GM12891 (cell line): ENCODE results near the gene CYBA.

Experiments used
- DNase-seq: peaks from one replicate; pipeline ENCODE4 v3.0.0; 2011; ENCODE audit warnings: low spot score; ENCODE audit not compliant: insufficient read length
- FAIRE-seq: peaks from 2 replicates; lab custom pipeline; 2011; peaks lifted over from hg19 to GRCh38; lab: Jason Lieb, UNC
- PAX5 ChIP-seq: IDR thresholded peaks from 2 replicates; pipeline ENCODE4 v1.6.1; 2011; ENCODE audit warnings: low read length, moderate library complexity, mild to moderate bottlenecking; ENCODE audit not compliant: insufficient read depth, severe bottlenecking
- POLR2A ChIP-seq: IDR thresholded peaks from 2 replicates; pipeline ENCODE4 v1.6.1; 2011; ENCODE audit warnings: low read depth, low read length, control low read depth
- POLR2AphosphoS5 ChIP-seq: IDR thresholded peaks from 2 replicates; pipeline ENCODE4 v1.6.1; 2011; ENCODE audit warnings: low read depth, low read length, control low read depth
- POU2F2 ChIP-seq: IDR thresholded peaks from 2 replicates; pipeline ENCODE4 v1.6.1; 2011; ENCODE audit warnings: low read depth, mild to moderate bottlenecking, control low read depth, low read length, moderate library complexity
- SPI1 ChIP-seq: IDR thresholded peaks from 2 replicates; pipeline ENCODE4 v1.6.1; 2011; ENCODE audit warnings: low read depth, low read length, control low read depth
- TAF1 ChIP-seq: IDR thresholded peaks from 2 replicates; pipeline ENCODE4 v1.6.1; 2011; ENCODE audit warnings: low read depth, low read length, control low read depth

Gene CYBA

DNA sequence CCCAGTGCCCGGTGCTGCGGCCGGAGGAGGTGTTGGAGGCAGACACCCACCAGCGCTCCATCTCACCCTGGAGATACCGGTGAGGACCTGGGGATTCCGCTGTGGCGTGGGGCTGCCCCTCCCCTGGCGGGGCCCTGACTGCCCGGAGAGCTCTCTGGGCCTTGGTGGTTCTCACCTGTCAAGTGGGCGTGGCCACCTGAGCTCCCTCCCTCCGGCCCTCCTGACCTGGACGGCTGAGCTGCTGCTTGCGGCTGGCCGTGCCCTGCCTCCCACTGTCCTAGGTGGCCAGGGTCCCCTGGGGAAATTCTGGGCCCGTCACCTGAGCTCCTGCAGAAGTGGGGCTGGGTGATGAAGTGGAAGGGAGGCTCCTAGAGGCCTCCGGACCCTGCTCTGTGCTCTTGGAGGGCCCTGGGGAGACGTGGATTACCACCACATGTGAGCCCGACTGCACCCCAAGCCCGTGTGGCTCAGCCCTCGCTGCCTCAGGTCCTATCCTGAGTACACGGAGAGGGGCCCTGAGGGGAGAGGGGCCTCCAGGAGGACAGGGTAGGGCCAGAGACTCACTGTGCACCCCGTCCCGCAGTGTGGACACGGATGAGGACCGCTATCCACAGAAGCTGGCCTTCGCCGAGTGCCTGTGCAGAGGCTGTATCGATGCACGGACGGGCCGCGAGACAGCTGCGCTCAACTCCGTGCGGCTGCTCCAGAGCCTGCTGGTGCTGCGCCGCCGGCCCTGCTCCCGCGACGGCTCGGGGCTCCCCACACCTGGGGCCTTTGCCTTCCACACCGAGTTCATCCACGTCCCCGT lies 11.4 kb downstream of the CYBA start:
- TF ChIP-seq POLR2A, result no peak
- no peak for TF ChIP-seq PAX5
- TF ChIP-seq TAF1, result no peak
- no peak for TF ChIP-seq SPI1
- TF ChIP-seq POLR2AphosphoS5, result no peak
- TF ChIP-seq POU2F2, result no peak
- DNase-seq, result no peak
- peak; percentile 43 for FAIRE-seq

GRCh38 chr16:88638323-88639230 lies 12.3 kb downstream of the CYBA start, which contains the start of gene IL17C:
IL17C (plus strand) TSS chr16:88638572; CDS start chr16:88638642, 70 bp downstream.
- TF ChIP-seq PAX5 (no peak), POLR2AphosphoS5 (no peak), TAF1 (no peak), SPI1 (0 out of 2 replicates have a peak, but pooled peaks have one; percentile 4), POLR2A (no peak), POU2F2 (no peak)
- DNase-seq (no peak), FAIRE-seq (no peak)

GRCh38 chr16:88636488-88637265 lies 14.2 kb downstream of the CYBA start:
- DNase-seq (no peak), FAIRE-seq (no peak)
- TF ChIP-seq POU2F2 (no peak), PAX5 (no peak)

GRCh38 chr16:88635671-88636319 lies 15.1 kb downstream of the CYBA start:
- TF ChIP-seq POLR2AphosphoS5, result no peak
- no peak for TF ChIP-seq POLR2A
- no peak for TF ChIP-seq POU2F2
- TF ChIP-seq SPI1, result no peak
- TF ChIP-seq TAF1, result no peak
- TF ChIP-seq PAX5, result no peak
- DNase-seq (no peak), FAIRE-seq (no peak)

- no peak for FAIRE-seq
- TF ChIP-seq POU2F2, result no peak
- no peak for TF ChIP-seq SPI1
- no peak for TF ChIP-seq PAX5
- TF ChIP-seq TAF1, result no peak
- TF ChIP-seq POLR2AphosphoS5, result no peak
- TF ChIP-seq POLR2A, result no peak
- no peak for DNase-seq
Measured at GRCh38 chr16:88634994-88635670, 15.7 kb downstream of the CYBA start.

- FAIRE-seq (peak; percentile 95), DNase-seq (peak; percentile 82)
- no peak for TF ChIP-seq POLR2A
- TF ChIP-seq TAF1, result no peak
- 0 out of 2 replicates have a peak, but pooled peaks have one; percentile 7 for TF ChIP-seq SPI1
- no peak for TF ChIP-seq PAX5
- no peak for TF ChIP-seq POLR2AphosphoS5
- no peak for TF ChIP-seq POU2F2
Measured at GRCh38 chr16:88634141-88634993, 16.5 kb downstream of the CYBA start.

- TF ChIP-seq POU2F2, result no peak
- no peak for TF ChIP-seq POLR2AphosphoS5
- TF ChIP-seq PAX5, result no peak
- no peak for TF ChIP-seq SPI1
- no peak for TF ChIP-seq POLR2A
- TF ChIP-seq TAF1, result no peak
- FAIRE-seq, result no peak
- peak; percentile 66 for DNase-seq
Measured at GRCh38 chr16:88633684-88634140, 17.1 kb downstream of the CYBA start.

DNA sequence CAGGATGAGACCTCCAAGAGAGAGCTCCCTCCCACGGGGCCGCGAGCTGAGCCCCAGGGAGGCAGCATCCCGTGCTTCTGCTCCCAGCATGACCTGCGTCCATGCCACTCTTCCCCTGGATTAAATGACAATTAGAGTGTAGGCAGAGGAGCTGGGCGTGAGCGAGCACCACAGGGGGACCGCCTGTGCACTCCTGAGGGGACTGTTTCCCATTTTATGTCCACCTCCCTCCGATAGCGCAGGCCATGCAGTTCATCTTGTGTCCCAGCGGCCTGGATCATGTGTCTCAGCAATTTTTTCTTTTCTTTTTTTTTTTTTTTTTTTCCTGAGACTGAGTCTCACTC lies 18.3 kb downstream of the CYBA start:
- FAIRE-seq, result no peak
- DNase-seq, result no peak
- TF ChIP-seq POLR2AphosphoS5, result no peak
- no peak for TF ChIP-seq TAF1
- TF ChIP-seq POLR2A, result no peak
- TF ChIP-seq PAX5, result no peak
- no peak for TF ChIP-seq SPI1
- TF ChIP-seq POU2F2, result no peak
